SIG-M5 (cell line): ENCODE results near the gene S100A5.
"Not testable (repeated sequence)": the region's sequence is repeated elsewhere in the genome, so short reads cannot be mapped to it uniquely, and the experiment has no call there.

ENCODE experiments used
- DNase-seq: peaks from one replicate; lab custom pipeline; 2025; lab: John Stamatoyannopoulos, UW

Gene S100A5

GRCh38 chr1:153533689-153534201 lies 7.0 kb downstream of the S100A5 start:
- DNase-seq: no peak

- DNase-seq: no peak
Observed at GRCh38 chr1:153532769-153533599, 7.8 kb downstream of the S100A5 start.

- no peak for DNase-seq
Observed at GRCh38 chr1:153532181-153532580, 8.6 kb downstream of the S100A5 start.

- DNase-seq: no peak
Observed at GRCh38 chr1:153531638-153532037, 9.1 kb downstream of the S100A5 start.

DNA sequence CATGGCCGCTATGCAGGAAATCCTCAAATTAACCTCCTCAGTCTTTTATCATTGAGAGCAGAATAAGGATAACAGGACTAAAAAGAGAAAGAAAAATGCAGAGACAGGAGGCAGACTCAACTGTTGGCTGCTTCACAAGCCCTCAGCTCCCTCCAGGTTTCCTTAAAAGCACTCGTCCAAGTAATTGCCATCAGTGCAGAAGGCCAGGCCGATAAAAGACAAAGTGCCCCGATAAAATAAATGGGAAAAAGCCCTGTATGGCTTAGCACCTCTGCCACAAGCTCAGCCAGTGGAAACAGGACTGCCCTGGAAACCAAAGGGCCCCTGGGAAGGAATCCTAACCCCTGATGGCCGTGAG lies 13.1 kb downstream of the S100A5 start:
- no peak for DNase-seq

GRCh38 chr1:153527023-153527682 lies 13.6 kb downstream of the S100A5 start:
- DNase-seq: no peak

GRCh38 chr1:153526132-153526543 lies 14.6 kb downstream of the S100A5 start:
- no peak for DNase-seq

DNA sequence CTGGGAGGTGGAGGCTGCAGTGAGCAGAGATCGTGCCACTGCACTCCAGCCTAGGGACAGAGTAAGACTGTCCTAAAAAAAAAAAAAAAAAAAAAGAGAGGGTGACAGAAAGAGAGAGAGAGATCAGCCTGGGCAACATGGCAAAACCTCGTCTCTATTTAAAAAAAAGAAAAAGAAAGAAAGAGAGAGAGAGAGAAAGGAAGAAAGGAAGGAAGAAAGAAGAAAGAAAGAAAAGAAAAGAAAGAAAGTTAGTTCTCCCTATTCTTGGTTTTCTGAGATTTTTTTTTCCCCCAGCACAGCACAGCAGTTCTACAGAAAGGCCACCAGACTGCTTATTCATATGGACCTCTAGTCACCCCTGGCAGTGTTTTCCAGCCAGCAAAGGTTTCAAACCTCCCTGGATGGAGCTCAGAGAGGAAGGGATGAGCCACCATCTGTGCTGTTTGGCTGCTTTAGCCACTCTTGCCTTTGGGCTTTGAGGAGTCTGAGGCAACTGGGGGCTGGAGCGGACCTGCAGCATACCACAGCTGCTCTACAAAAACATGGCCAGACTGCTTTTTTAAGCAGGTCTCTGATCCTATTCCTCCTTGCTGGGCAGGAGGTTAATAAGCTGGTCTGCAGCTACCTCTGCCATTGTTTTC lies 15.5 kb downstream of the S100A5 start:
- DNase-seq: no peak

GRCh38 chr1:153522353-153523048 lies 18.2 kb downstream of the S100A5 start:
- not testable (repeated sequence) for DNase-seq

DNA sequence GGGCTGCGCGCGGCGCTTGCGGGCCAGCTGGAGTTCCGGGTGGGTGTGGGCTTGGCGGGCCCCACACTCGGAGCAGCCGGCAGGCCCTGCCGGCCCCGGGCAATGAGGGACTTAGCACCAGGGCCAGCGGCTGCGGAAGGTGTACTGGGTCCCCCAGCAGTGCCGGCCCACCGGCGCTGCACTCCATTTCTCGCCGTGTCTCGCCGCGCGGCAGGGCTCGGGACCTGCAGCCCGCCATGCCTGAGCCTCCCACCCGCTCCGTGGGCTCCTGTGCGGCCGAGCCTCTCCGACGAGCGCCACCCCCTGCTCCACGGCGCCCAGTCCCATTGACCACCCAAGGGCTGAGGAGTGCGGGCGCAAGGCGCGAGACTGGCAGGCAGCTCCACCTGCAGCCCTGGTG lies 18.9 kb downstream of the S100A5 start:
- DNase-seq: not testable (repeated sequence)

- no peak for DNase-seq
Observed at GRCh38 chr1:153520818-153521476, 19.8 kb downstream of the S100A5 start.

GRCh38 chr1:153520137-153520691 lies 20.5 kb downstream of the S100A5 start:
- not testable (repeated sequence) for DNase-seq

DNA sequence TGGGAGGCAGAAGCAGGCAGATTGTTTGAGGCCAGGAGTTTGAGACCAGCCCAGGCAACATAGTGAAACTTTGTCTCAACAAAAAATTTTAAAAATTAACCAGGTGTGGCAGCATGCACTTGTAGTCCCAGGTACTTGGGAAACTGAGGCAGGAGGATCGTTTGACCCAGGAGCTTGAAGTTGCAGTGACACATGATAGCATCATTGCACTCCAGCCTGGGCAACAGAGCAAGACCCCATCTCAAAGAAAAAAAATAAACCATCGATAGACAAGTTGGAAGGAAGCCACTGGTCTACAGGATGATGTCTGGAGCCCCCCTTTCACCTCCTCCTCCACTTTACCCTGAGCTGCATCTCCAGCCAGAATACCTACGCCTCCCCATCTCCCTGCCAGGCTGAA lies 21.5 kb downstream of the S100A5 start:
- DNase-seq: no peak

DNA sequence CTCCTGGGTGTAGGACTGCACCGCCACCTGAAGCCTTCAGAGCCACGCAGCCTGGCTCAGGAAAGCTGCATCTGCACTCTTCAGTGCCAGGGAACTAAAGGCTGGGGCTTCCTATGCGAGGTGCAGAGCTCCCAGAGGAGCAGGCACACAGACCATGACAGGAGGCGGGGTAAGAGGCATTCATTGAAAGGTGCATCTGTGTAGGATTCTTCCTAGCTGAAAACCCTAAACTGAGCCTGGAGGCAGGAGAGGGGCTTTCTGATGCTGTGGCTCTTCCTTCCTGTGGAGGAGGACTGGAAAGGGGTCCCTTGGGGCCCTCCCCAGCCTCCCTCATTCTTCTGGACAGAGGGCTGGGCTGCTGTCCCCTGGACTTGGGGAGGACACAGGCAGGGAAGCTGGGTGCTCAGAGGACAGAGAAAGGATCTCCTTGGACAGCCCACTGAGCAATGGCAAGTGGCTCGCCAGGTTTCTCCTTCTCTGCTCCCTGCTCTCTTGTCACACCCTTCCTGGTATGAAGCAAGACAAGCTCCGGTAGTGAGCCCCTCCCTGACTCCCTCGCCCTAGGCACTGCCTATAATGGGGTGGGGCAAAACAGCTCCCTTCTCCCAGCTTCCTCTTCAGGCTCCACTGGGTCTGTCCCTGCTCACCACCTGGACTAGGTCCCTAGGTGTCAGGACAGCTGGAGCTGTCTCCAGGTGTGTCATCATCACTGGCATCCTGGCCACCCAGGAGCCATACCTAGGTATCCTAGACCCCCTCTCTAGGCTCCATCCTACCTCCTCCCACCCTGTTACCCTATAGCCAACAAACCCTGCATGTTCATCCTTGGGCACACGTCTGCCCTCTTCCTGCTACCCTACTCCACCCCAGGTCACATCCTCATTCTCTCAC lies 25.0 kb downstream of the S100A5 start:
- DNase-seq: peak; percentile 47

DNA sequence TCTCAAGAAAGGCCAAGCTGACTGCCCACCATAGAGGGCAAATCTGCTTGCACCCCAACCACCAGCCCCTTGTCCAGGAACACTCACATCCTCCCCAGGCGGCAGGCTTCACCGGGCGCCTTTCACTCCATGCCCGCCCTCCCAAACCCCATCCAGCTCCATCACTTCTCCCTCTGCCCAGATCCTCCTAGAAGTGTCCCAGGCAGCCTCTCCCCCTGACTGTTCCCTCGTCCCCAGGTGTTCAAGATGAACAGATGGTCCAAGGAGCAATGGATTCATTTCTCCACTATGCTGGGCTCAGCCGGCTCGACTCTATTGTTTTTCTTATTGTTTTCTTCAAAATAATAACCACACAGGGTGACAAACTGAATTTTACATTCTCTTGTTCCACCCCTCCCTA lies 27.1 kb downstream of the S100A5 start:
- no peak for DNase-seq

GRCh38 chr1:153513023-153513422 lies 27.7 kb downstream of the S100A5 start:
- DNase-seq: no peak

GRCh38 chr1:153510984-153511410 lies 29.7 kb downstream of the S100A5 start:
- no peak for DNase-seq

DNA sequence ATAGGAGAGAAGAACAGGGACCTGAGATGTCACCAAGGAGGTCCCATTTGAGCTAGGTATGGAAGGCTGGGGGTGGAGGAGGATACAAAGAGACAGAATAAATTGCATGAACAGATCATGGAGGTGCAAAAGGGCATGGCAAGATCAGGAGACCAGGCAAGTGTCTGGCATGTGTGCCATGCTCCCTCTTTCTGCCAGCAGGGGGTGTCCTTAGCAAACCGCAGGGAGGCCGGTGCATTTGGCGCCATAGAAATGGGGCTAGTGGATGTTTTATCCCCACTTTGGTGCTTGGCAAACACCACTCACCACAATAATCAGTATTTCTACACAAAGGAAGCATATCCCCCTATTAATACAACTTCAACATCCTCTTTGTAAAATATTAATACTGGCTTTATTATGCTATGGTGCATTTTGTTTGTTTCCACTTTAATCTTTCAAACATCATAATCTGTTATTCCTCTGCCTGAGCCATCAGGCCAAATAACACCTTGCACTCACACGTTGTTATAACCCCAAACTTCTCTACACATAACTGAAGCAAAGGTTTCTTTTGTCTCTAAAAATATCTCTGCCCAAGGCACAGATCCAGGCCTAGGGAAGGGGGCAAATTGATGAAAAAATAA lies 30.9 kb downstream of the S100A5 start:
- no peak for DNase-seq

DNA sequence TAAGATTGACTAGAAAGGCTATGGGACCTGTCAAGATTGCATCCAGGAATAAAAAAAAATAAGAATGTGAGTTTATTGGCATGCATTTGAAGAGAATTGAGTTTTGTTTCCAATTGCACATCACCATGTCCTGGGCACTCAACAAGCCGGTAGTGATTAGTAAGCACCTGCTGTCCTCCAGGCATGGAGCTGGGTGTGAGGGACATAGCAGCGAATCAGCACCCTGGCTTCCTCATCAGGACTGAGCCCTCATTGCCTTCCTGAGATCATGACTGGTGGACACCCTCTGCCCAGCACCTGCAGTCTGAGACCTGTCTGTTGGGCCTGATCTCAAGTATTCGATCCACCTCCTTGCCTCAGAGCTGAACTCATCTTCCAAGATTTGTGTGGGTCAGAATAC lies 31.7 kb downstream of the S100A5 start:
- DNase-seq: no peak
